ENCODE measurements around the gene EPHB1. TPM values are rescaled to one million over a fixed set of nuclear protein-coding genes. Genes with fewer than 3 reads are reported as not detected.

Gene EPHB1
- polyA plus RNA-seq, 3 donors, result 5.0 to 6.8 (median 6.2) TPM

DNA sequence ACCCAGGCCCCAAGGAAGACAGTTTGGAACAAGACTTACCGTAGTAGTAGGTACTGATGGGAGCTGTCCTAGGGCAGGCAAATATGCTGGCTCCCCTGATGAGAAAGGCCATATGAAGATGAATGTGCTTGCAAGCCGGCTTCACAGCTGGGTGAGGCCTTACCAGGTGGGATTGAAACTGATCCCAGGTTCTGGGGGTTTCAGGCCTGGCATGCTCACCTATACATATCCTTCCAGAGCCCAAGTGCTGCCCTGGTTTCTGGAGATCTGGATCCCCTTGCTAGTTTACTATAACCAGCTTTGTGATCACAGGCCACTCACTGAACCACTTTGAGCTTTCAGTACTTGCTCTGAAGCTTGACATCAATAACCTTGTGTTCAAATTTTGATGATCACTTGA lies 274.3 kb downstream of the EPHB1 start:
- DNase-seq (ENCODE audit: low read depth in 3 of 3, low spot score in 2 of 3), result no peak

DNA sequence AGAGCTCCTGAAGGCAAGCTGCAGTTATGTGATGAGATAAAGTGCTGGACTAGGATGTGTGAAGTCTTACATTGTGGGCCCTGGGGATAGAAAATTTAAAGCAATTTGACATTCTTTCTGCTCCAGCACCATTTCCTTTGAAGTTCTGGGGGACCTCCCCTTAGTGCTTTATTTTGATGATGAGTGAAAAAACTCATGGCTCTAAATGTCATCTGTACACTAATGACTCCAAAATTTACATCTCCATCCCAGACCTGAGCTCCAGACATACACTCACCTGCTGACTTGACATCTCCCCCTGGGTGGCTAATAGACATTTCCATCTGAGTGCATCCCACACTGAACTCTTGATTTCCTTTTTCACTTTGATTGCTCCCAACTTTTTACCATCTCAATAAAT lies 276.4 kb downstream of the EPHB1 start:
- DNase-seq (ENCODE audit: low read depth in 3 of 3, low spot score in 2 of 3), result no peak

DNA sequence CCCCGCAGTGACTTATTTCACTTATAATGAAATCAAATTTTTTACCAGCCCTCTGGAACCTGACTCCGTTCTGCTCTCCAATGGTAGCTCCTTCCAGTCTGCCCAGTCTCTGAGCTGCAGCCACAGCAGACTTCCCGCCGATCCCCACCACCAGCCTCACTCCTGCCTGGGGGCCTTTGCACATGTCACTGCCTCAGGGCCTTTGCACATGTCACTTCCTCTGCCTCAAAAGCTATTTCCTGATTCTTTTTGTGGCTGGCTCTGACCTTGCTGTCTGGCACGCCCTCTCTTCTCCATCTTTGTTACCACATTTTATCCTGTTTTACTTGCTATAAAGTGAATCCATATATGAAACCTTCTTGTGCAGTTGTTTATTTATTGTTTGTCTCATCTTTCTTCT lies 277.4 kb downstream of the EPHB1 start:
- DNase-seq (ENCODE audit: low read depth in 3 of 3, low spot score in 2 of 3), result no peak

DNA sequence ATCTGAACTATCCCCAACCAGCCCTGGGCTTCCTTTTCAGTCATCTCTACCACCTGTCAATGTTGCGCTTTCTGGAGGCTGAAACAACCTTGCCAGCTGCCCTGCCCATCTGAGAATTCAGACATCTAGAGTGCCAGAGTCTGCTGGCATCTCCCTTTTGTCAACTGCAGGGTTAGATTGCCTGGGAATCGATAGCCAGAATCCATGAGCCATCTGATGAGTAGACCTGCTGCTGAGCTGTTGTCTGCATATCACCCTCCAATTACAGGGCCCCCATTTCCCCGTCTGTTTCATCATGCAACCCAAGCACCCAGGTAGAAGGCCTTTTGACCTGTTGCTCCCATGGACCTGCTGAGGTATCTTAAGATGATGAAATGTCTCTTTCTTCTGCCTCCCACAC lies 280.1 kb downstream of the EPHB1 start:
- no peak for DNase-seq (ENCODE audit: low read depth in 3 of 3, low spot score in 2 of 3)

DNA sequence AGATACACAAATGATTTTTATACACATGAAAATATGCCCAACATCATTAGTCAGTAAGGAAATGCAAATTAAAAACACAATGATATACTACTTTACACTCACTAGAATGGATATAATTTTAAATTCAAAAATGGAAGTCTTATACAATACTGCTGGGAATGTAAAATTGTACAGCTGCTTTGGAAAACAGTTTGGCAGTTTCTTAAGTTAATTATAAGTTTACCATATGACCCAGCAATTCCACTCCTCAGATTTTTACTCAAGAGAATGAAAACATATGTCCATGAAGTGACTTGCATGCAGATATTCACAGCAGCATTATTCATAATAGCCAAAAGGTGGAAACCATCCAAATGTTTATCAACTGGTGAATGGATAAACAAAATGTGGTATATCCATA lies 281.3 kb downstream of the EPHB1 start:
- no peak for DNase-seq (ENCODE audit: low read depth in 3 of 3, low spot score in 2 of 3)

DNA sequence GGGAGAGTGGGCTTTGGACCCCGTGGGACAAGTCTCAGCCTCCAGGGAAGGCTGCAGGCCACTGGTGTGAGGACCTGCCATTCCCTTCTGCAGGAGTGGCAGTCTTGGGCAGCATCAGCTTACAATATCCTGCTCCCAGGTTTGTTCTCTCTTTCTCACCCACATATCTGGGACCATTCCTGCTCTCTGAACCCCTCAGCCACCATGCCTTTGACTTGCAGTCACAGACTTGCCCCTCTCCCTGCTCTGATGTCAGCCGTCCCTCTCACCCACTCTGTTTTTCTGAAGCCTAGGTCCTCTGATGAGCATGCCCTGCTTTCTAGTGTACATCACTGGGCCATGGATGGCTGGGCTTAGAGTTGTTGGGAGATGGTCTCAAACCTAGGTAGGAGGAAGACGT lies 282.1 kb downstream of the EPHB1 start:
- no peak for DNase-seq (ENCODE audit: low read depth in 3 of 3, low spot score in 2 of 3)

DNA sequence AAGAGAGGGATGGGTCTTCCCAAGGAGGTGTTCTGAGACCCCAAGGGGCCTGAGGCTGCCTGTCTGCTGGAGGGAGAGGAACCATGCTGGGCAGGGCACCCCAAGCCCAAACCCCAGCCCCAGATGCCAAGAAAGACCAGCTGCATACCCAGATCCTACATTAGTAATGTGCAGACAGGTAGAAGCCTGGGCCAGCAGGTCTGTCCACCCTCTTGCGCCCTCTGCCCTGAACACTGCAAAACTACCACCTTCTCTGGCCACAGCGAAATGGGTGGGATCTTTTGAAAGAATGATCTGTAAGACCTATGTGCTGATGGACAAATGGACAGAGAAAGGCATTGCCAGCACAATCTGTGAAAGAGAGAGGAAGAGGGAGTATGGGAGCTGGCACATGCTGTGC lies 283.2 kb downstream of the EPHB1 start:
- no peak for DNase-seq (ENCODE audit: low read depth in 3 of 3, low spot score in 2 of 3)

DNA sequence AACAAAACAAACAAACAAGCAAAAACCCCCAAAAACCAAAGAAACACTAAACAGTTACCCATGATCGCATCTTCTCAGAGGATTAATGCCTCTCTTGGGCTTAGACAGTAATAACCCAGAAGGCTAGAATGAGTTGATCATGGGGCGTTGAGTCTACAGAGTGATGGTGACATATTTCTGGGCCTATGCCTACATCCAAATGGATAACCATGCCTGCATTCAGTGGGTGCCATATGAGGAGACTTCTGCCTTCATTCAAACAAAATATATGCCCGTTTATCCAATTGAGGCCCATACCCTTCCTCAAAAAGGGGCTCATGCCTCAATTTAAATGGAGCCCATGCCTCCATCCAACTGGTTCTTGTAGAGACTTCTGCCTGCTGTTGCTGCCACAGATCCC lies 284.0 kb downstream of the EPHB1 start:
- no peak for DNase-seq (ENCODE audit: low read depth in 3 of 3, low spot score in 2 of 3)

DNA sequence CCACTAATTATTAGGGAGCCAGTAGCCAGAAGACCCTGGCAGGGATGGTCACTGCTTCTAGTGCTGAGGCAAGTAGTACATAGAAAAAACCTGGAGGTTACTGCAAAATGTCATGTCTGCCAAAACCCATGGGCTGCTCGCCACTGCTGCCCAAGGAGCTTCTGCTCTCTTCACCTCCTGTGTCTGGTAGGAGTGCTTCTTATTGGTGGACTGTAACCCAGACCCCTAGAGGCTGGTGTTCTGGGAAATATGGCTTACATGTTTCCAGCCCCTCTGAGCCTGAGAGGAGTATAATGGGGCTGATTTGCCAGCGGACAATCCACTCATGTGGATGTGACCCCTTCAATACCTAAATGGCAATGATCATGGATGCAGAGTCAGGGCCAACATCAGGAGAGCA lies 286.4 kb downstream of the EPHB1 start:
- no peak for DNase-seq (ENCODE audit: low read depth in 3 of 3, low spot score in 2 of 3)

DNA sequence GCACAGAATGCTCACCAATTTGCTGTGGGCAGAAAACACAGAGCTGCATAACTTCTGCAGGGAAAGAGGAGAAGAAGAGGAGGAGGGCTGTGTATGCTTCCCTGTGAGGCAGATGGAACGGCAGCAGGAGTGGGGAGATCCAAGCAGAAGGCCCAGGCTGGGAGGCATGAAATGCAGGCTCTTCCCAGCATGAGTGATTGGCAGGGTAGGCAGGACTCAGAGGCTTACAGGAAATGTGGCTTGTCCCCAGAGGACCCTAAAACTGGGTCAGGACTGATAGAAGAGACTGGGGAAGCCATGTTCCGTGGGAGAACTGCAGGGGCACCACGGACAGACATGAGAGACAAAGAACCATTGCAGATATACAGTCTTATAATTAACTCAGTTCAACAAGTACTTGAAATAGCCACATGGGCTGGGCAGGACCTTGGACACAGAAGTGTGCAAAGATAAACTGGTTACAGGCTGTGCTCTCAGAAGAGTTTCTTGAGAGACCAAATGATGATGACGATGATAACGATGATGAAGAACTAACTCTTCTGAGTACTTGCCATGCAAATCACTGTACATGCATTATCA lies 286.9 kb downstream of the EPHB1 start:
- DNase-seq (ENCODE audit: low read depth in 3 of 3, low spot score in 2 of 3), result no peak

DNA sequence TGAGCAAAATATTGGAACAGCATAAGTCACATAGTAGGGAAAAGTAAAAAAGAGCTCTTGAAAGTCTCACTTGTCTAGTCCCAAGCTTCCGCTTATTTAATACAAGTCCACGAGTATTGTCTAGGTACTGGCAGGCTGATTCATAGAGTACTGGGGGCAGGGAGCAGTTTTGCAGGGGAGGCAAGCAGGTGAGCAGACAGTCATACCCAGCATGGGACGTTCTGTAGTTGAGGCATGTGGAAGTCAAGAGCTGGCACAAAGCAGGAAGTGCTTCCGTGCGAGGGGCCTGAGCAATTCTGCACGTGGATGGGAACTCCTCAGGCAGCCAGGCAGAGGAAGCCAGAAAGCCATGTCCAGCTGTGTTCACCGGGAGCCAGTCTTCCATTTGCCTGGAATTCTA lies 287.6 kb downstream of the EPHB1 start:
- DNase-seq (ENCODE audit: low read depth in 3 of 3, low spot score in 2 of 3), result no peak

DNA sequence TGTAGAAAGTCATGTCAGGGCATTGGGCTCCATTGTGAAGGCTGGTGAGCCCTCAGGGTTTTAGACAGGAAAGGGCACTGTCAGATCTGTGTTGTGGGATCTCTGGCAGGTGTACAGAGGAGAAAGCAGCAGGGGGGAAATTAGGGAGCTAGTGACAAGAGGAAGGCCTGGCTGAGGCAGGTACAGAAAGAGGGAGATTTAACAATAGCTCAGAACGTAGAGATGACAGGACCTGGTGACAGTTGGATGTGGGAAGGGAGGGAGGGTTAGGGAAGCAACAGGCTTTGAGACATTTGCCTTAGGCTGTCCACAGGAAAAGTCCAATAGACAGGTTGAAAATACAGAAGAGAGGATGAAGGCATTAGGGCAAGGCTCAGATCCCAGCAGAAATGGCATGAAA lies 288.1 kb downstream of the EPHB1 start:
- no peak for DNase-seq (ENCODE audit: low read depth in 3 of 3, low spot score in 2 of 3)

DNA sequence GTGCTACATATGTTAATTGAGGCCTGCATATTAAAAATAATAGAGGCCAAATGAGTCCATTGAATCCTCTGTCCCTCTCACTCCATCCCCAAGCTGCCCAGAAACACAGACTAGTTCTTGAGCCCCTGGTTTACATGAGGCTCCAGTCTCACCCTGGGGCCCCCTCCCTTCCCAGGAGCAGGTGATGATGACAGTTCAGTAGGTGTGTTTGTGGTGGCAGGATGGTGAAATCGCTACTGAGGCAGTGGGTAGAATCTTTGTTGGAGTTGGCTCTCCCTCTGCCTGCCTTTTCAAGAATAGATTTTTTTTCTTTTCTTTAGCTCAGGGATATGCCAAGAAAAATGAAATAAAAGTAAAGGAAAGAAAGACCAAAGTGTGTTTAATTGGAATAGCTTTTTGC lies 288.7 kb downstream of the EPHB1 start:
- no peak for DNase-seq (ENCODE audit: low read depth in 3 of 3, low spot score in 2 of 3)

DNA sequence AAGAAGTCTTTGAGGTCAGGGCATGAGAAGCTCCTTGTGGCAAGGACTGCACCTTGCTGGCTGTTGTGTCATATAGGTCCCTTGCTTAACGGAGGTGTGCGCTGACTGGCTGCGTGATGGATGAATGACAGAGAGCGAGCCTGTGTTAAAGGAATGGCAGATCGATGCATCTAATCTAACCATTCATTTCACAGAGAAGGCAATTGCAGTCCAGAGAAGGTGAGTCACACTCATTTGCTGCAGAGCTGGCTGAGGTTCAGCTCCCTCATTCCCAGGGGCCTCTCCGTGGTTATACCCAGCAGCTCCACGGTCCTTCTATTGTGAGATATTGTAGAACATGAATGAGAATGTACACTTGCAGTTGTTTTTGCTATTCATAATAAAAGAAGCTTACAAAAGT lies 289.3 kb downstream of the EPHB1 start:
- no peak for DNase-seq (ENCODE audit: low read depth in 3 of 3, low spot score in 2 of 3)

DNA sequence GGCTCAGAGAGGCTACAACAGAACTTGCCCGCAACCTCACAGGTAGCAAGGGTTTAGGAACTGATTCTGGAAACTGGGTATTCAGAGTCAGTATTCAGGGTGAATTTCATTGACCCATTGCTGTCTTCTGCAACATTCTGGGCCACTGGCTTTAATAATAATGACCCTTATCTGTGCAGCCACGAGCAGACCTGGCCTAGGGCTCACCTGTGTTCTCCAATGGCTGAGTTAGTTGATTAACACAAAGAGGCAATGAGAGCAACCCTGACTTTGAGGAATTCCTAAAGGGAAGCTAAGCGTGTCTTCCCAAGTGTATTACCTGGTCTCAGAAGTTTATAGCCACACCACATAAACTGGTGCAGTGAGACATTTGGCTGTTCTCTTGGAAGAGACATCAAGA lies 289.9 kb downstream of the EPHB1 start:
- peak in 1 of 3 donors; percentile 4 for DNase-seq (ENCODE audit: low read depth in 3 of 3, low spot score in 2 of 3)

DNA sequence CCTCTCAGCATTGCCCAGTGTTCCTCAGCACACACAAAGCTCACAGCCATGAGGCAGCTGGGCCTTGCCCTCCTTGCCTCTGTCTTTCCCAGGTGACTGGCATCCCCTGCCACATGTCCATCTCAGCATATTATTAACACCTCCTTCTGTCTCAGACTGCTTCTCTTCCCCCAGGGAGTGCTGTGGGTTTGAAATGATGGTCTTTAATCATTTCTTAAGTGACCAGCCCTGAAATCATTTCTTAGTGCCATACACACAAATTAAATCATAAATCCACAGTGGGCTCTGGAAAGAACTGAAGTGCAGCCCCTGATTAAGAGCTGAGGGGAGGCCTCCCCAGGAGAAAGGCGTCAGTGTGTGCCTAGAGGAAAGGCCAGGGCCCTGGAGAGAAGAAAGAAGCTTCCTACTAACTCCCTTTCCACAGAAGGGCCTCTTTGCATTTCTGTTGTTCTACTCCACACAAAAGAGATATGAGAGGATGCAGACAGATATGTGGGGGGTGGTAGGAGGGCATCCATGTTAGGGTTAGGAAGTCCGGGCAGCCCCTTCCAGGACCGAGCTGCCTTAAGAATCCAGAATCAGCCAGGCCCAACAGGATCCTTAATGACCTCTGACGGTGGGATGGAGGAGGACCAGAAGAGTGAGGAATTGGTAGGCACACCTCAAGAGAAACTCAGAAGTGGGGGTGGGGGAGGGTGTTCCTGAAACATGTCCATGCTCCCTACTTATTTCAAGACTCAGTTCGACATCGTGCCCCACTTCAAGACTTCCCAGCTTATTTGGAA lies 290.8 kb downstream of the EPHB1 start:
- DNase-seq (ENCODE audit: low read depth in 3 of 3, low spot score in 2 of 3), result no peak

DNA sequence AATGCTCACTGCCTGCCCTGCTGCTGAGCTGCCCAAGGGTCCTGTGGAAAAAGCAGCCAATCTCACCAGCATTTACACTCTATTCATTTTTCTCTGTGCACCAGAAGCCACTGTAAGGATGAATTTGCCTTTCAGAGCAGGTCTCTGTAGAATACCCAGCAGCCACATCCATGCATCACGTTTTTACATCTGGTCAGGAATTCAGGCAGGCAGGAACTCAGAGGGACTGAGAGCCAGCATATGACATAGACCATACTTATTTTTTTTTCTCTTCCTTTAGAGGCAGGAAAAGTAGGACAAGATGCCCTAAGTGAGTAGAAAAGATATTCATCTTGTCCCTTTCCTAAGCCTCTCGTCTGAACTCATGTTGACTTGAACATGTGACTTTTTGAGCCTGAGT lies 292.7 kb downstream of the EPHB1 start:
- DNase-seq (ENCODE audit: low read depth in 3 of 3, low spot score in 2 of 3), result no peak

DNA sequence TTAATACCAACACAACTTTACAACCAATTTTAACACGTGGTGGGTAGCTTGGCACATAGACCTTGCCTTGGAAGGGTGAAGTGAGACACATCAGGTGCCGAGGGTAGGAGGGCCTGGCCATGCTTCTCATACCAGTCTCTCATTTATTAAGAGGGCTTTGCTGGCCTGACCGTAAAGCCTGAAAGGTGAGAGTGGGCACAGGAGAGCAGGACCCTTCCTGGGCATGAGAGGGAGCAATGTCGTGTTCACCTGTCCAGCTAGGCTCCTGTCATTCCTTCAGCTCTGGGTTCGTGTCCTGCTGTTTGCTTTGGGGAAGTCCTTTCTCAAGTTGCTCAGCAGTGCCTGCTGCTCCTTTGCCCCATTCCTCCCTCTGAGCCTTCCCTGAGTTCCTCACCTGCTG lies 294.4 kb downstream of the EPHB1 start:
- no peak for DNase-seq (ENCODE audit: low read depth in 3 of 3, low spot score in 2 of 3)

DNA sequence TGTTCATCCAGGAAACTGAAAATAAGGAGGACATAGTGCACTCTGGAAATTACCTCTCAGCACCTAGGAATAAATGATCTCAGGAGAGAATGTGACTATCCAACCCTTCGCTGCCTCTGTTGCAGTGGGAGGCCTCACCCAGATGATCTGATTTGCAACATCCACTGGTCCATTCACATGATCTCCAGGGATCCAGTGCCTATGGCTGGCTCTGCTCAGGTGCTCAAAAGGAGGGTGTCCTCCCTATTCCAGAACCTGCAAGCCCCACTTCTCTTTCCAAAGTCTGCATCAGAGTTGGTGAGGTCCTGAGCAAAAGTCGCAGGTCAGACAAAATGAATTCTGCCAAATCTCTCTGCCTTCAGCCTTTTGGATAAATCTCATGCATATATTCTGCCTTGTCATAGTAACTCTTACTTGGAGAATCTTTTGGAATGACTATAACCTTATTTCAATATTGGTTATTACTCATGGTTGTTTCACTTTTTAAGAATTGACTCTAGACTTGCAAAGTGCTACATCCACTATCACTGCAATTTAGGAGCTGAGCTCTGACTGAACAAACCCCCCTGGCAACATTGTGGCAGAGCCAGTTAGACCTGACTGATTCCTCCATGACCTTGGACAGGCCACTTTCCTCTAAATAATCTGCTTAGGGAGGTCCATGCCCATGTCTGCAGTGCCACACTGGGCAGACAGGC lies 295.1 kb downstream of the EPHB1 start:
- no peak for DNase-seq (ENCODE audit: low read depth in 3 of 3, low spot score in 2 of 3)

DNA sequence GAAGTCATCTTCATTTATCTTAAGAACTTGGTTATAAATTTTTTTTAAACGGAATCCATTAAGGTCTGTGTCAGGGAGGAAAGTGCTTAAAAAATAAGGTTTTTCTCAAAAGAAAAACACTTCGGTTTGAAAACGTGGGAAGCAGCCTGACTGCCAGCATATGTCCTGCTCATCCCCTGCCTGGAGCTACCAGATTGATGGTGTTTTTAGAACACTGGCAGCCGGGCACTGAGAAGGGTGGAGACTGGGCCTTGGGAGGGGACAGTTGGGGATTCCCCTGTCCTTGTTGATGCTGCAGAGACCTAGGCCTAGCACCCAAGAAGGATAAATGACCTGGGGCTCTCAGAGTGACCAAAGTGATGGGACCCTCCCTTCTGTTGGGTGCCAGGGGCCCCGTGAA lies 296.9 kb downstream of the EPHB1 start:
- DNase-seq (ENCODE audit: low read depth in 3 of 3, low spot score in 2 of 3), result no peak

DNA sequence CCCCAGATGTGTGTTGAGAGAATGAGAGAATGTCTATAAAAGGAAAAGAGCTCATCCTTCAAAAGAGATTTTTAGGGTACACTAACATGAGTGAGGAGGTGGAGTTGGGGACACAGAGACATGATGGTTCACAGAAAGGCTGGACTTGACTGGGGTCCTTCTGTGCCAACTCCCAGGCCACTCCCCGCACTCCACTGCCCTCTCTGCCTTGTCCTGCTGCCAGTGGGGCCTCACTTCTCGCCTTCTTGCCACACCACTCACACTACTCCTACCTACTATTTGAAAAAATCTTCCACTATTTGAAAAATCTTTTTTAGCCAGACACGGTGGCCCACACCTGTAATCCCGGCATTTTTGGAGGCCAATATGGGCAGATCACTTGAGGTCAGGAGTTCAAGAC lies 298.1 kb downstream of the EPHB1 start:
- DNase-seq (ENCODE audit: low read depth in 3 of 3, low spot score in 2 of 3), result no peak

DNA sequence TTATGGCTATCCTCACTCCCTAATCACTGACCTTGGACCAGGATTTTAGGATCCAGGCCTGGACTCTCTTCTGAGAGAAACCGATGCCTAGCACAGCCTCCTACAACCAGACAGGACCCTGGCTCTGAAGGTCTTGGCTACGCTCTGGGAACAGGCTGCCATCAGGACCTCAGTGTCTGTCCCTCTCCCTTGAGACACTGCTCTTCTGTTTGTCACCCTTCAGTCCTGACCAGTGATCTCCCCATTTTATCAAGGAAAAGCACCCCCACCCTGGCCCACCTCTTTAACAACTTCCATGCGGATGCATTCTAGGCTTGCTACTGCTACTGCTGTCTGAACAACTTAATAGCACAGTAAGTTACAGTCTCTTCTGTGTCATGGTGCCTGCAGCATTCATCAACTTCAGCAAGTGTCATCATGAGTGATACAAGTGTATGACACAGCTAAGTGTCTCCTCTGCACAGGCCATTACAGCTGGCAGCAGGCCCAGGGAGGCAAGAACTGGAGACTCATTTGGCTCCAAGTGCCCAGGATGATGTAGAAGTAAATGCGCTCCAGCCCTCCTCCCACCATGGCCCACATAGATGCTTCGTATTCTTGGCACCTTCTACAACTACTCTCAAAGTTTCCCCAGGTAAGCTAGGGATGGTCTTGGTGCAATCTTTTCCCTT lies 302.4 kb downstream of the EPHB1 start:
- DNase-seq (ENCODE audit: low read depth in 3 of 3, low spot score in 2 of 3), result no peak

Data from right renal cortex interstitium (tissue), 3 donors.